NCI-H2196 treated with DMSO at 0.1 percent for 48 hours (cell line): ENCODE results near the gene NKAIN2.
"Not testable (repeated sequence)": the region's sequence is repeated elsewhere in the genome, so short reads cannot be mapped to it uniquely, and the experiment has no call there.

ENCODE experiments used
- DNase-seq: peaks from one replicate; lab custom pipeline; 2025; ENCODE audit not compliant: unreplicated experiment; lab: John Stamatoyannopoulos, UW

Gene NKAIN2

GRCh38 chr6:124297507-124297906 lies 493.8 kb downstream of the NKAIN2 start:
- DNase-seq = no peak

DNA sequence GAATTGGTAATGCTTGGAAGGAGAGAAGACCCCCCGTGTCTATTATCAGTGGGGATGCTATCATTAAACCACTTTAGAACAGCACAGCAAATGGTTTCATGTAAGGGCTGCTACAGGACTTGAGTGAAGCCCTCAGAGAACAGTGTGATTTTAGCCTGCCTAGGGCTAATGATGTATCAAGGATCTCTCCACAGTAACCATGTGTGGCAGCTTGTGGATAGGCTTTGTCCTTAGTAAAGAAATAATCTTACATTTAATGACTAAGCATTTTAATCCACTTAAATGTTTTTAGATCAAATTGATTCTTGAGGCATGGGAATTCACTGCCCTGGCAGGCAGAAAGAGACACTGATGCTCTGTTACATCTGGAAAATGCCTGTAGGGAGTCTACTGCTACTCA lies 495.1 kb downstream of the NKAIN2 start:
- no peak for DNase-seq

GRCh38 chr6:124300907-124301306 lies 497.2 kb downstream of the NKAIN2 start:
- not testable (repeated sequence) for DNase-seq

- DNase-seq = no peak
These were observed 500.3 kb downstream of the NKAIN2 start for GRCh38 chr6:124303971-124304370.

- no peak for DNase-seq
These were observed 506.5 kb downstream of the NKAIN2 start for GRCh38 chr6:124310139-124310538.

DNA sequence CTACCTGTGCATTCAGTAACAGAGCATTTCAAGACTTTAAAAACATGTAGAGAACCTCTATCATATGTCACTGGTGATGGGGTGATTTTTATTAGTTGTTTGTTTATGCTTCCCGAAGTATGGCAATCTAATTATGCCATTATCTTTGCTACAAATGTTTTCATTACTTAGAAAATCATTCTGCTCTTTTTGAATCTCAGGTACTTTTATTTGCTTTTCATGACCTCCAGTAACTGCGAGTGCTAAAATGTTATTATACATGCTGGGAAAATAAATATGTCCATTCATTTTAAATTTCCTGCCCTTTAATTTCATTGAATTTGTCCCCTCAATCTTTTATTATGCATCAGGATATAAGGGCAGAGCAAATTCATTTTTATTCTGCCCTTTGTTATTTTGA lies 515.7 kb downstream of the NKAIN2 start:
- DNase-seq = no peak

DNA sequence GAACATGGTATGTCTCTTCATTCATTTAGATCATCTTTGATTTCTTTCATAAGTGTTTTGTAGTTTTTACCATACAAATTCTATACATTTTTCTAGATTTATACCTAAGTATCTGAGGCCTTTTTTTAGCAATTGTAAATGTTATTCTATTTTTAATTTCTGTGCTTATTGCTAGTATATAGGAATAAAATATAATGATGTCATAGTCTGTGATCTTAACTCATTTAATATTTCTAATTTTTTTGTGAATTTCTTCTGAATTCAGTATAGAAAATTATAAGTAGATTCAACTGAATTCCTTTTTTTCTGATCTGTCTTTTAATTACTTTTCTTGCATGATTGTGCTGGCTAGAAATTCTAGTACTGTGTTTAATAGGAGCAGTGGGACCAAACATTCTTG lies 520.6 kb downstream of the NKAIN2 start:
- no peak for DNase-seq

DNA sequence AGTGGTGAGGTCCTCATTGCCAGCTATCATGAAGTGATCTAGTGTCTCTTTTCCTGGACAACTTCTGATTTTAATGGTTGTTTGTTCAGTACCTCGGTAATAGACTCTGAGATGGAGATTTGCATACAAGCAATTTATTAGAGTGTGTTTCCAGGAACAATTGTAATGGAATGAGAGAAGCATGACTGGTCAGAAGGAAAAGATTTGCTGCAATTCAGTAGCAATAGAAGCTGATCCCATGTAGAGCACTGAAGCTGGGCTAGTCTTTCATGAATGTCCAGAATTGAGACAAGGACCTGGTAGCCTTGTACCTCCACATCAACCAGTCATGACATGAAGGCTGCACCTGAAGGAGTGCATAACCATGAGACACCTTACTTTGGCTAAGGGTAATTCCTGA lies 526.5 kb downstream of the NKAIN2 start:
- no peak for DNase-seq

GRCh38 chr6:124334359-124334758 lies 530.7 kb downstream of the NKAIN2 start:
- DNase-seq = no peak

DNA sequence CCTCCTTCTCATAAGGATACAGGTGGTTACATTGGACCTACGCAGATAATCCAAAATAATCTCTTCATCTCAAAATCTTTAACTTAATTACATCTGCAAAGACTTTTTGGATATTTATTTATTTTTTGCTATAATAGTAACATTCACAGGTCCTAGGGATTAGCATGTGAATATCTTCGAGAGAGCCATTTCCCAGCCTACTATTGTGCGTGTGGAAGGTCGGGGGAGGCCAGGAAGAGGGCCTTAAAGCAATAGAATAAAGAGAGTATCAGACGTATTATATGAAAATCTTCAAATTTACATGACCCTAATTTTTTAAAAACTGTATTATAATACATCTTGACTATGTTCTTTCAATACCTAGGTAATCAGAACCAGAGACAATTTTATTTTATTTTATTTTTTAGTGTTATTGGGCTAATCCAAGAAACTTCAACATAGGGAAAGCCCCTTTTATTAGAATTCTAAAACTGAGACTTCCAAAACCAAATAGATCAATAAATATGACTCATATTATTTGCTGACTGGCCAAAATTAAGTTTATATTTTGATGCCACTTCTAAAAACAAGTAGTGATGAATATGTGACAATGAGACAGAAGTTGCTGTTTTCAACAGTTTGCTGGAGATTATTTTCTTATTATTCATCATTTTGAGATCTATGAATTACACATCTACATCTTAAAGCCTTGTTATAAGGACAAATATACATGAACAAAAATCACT lies 536.1 kb downstream of the NKAIN2 start:
- no peak for DNase-seq

GRCh38 chr6:124348339-124348738 lies 544.7 kb downstream of the NKAIN2 start:
- not testable (repeated sequence) for DNase-seq

- DNase-seq = no peak
These were observed 551.5 kb downstream of the NKAIN2 start for GRCh38 chr6:124355146-124355545.

DNA sequence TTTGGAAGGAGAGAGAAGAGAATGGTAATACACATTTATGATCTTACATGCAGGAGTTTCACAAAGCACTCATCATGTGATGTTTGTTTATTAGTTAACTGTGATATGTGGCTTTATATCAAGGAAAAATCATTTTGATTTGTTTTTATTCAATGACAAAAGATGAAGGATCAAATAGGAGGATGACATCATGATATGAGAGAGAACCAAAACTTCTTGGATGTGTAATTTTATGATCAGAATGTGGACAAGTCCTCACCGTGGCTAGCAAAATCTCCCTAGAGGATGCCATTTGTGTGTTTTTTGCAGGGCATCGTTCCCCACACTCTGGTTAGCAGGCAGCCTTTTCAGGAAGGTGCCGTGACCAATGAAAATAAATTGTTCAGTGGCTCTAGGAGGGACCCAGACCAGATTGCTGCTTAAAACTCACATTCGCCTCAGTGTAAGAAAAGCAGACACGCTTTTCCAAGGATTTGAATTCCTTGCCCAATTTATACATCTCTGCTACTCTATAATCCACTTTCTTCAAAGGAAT lies 552.7 kb downstream of the NKAIN2 start:
- DNase-seq = no peak

DNA sequence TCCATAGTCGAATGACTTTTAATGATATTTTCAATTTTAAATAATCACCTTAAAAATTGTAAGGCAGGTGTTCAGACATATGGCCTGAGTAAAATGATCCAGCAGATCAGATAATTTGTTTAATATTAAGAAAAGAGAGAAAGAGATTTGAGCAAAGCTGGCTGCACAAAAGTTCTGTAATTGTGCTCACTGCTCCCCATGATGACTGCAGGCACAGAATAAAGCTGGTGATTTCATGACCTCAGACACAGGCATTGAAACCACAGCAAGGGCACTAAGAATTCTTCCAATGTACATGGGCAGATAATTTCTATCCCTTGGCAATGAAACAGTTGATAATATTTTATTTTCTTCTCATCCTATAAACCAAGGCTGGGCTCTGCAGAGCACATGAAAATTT lies 553.1 kb downstream of the NKAIN2 start:
- DNase-seq = no peak

GRCh38 chr6:124368131-124368530 lies 564.5 kb downstream of the NKAIN2 start:
- no peak for DNase-seq

GRCh38 chr6:124371974-124372475 lies 568.4 kb downstream of the NKAIN2 start:
- no peak for DNase-seq

- no peak for DNase-seq
These were observed 569.7 kb downstream of the NKAIN2 start for GRCh38 chr6:124373386-124373785.

- DNase-seq = no peak
These were observed 585.5 kb downstream of the NKAIN2 start for GRCh38 chr6:124389127-124389526.

GRCh38 chr6:124393536-124393935 lies 589.9 kb downstream of the NKAIN2 start:
- no peak for DNase-seq

DNA sequence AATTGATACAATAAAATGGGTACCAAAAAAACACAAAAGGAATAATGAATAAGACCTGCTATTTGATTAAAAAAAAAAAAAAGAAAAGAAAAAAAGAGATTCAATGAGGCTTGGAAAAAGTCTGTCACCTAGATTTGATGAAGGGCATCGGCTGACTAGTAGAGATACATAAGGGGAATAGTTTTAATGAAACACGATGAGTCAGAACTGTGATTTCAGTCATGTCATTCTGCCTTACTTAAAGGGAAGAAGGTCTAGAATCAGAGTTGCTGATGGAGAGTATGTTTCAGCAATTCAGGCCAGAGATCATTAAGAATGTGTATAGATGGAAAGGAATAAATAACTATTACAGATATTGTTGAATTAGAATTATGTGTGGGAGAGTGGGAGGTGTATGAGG lies 592.7 kb downstream of the NKAIN2 start:
- DNase-seq = no peak

GRCh38 chr6:124400261-124400999 lies 596.8 kb downstream of the NKAIN2 start:
- DNase-seq = no peak

DNA sequence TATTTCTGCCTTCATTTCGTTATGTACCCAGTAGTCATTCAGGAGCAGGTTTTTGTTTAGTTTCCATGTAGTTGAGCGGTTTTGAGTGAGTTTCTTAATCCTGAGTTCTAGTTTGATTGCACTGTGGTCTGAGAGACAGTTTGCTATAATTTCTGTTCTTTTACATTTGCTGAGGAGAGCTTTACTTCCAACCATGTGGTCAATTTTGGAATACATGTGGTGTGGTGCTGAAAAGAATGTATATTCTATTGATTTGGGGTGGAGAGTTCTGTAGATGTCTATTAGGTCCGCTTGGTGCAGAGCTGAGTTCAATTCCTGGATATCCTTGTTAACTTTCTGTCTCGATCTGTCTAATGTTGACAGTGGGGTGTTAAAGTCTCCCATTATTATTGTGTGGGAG lies 606.8 kb downstream of the NKAIN2 start:
- not testable (repeated sequence) for DNase-seq
